Activated T-cell treated with anti-CD3 and anti-CD28 coated beads, Interleukin-2, amount 50 U/mL, for 72 hours (primary cell): ENCODE measurements around the gene MEF2C. TPM values are rescaled to one million over a fixed set of nuclear protein-coding genes. Genes with fewer than 3 reads are reported as not detected.

ENCODE experiments used
- ATAC-seq, 2 donors: fragments of 150-1000 bp; cut with Tn5 transposase; replicated peaks in 1 of 2; 2 replicates each; pipeline ENCODE4 v1.10.0; 2021; ENCODE audit warnings: moderate library complexity in 2 of 2, mild to moderate bottlenecking in 1 of 2
- DNase-seq, 2 donors: peaks; one replicate each; pipeline ENCODE4 v3.0.0; 2021 to 2022; ENCODE audit warnings: mixed read lengths in 1 of 2
- H3K27ac Mint-ChIP-seq: one replicate; pipeline ENCODE4 v1.8.0; 2022; ENCODE audit warnings: mild to moderate bottlenecking, moderate library complexity, mixed read lengths
- H3K27me3 Mint-ChIP-seq: one replicate; pipeline ENCODE4 v1.8.0; 2022; ENCODE audit warnings: low read depth, mixed read lengths
- H3K36me3 Mint-ChIP-seq, 2 donors: one replicate each; pipeline ENCODE4 v1.8.0; 2022; ENCODE audit warnings: mixed read lengths in 2 of 2, mild to moderate bottlenecking in 1 of 2; ENCODE audit not compliant: insufficient read depth in 2 of 2
- H3K4me1 Mint-ChIP-seq: one replicate; pipeline ENCODE4 v1.8.0; 2022; ENCODE audit warnings: low read depth, mixed read lengths
- H3K4me3 Mint-ChIP-seq, 2 donors: one replicate each; pipeline ENCODE4 v1.8.0; 2022; ENCODE audit warnings: mild to moderate bottlenecking in 2 of 2, mixed read lengths in 2 of 2, moderate library complexity in 2 of 2
- H3K9me3 Mint-ChIP-seq, 2 donors: one replicate each; pipeline ENCODE4 v1.8.0; 2022; ENCODE audit warnings: mixed read lengths in 2 of 2
- total RNA-seq, 2 donors: library from RNA; stranded (reverse); gene quantifications; one replicate each; pipeline ENCODE4 v1.2.3, GENCODE V29; 2022

MEF2C gene
- total RNA-seq, 2 donors from 2014 or later: 0.53 to 0.83 TPM

DNA sequence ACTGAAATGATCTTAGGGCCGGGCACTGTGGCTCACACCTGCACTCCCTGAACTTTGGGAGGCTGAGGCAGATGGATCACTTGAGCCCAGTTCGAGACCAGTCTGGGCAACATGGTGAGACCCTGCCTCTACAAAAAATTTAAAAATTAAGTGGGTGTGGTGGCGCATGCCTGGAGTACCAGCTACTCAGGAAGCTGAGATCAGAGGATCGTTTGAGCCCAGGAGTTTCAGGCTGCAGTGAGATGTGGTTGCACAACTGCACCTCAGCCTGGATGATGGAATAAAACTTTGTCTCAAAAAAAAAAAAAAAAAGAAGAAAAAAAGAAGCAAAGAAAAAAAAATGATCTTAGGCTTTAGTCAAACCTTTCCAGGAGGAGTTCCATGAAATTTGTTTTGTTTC lies 41.8 kb downstream of the MEF2C start:
- Mint-ChIP-seq H3K27ac (no peak overlapping the region), H3K4me3 (no peak overlapping the region), H3K9me3 (no peaks in the 10 kb centered on the region), H3K36me3 (no peaks in the 10 kb centered on the region), H3K27me3 (peaks cover 44% of the 10 kb centered on the region), H3K4me1 (peaks cover 11% of the 10 kb centered on the region)
- no peak for ATAC-seq
- DNase-seq: no peak

- H3K27me3 Mint-ChIP-seq: peaks cover 41% of the 10 kb centered on the region
- no peak overlapping the region for H3K4me3 Mint-ChIP-seq
- H3K27ac Mint-ChIP-seq: no peak overlapping the region
- H3K36me3 Mint-ChIP-seq: no peaks in the 10 kb centered on the region
- DNase-seq (no peak), ATAC-seq (no peak)
- H3K4me1 Mint-ChIP-seq: peaks cover 8% of the 10 kb centered on the region
- H3K9me3 Mint-ChIP-seq: no peaks in the 10 kb centered on the region
Measured at GRCh38 chr5:88840495-88840894, 42.5 kb downstream of the MEF2C start.

GRCh38 chr5:88839238-88839637 lies 43.7 kb downstream of the MEF2C start:
- no peak for DNase-seq
- Mint-ChIP-seq H3K4me3 (no peak overlapping the region), H3K4me1 (peaks cover under 1% of the 10 kb centered on the region), H3K27me3 (peaks cover 46% of the 10 kb centered on the region), H3K27ac (no peak overlapping the region), H3K36me3 (no peaks in the 10 kb centered on the region), H3K9me3 (no peaks in the 10 kb centered on the region)
- no peak for ATAC-seq

- H3K4me1 Mint-ChIP-seq: peaks cover 5% of the 10 kb centered on the region
- no peaks in the 10 kb centered on the region for H3K9me3 Mint-ChIP-seq
- no peak overlapping the region for H3K27ac Mint-ChIP-seq
- H3K27me3 Mint-ChIP-seq: peaks cover 48% of the 10 kb centered on the region
- H3K4me3 Mint-ChIP-seq: no peak overlapping the region
- DNase-seq: no peak
- no peaks in the 10 kb centered on the region for H3K36me3 Mint-ChIP-seq
- ATAC-seq: no peak
Measured at GRCh38 chr5:88838500-88838899, 44.5 kb downstream of the MEF2C start.

DNA sequence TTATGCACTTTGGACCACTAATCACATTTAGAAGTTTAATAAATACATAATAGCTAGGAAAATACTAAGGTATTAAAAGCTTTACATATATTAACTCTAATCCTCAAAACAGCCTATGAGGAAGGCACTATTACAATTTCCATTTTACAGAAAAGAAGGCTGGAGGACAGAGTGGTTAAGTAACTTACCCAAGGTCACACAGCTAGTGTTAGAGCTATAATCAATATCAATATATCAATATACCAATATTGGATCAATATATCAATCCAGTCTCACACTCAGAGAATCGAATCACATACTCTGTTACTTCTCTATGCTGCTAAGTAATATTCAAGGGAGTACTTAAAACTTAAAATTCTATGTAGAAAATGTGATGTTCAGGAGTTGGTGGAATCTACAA lies 45.2 kb downstream of the MEF2C start:
- Mint-ChIP-seq H3K27me3 (peaks cover 43% of the 10 kb centered on the region), H3K27ac (no peak overlapping the region), H3K4me1 (peaks cover 5% of the 10 kb centered on the region), H3K4me3 (no peak overlapping the region), H3K36me3 (no peaks in the 10 kb centered on the region), H3K9me3 (no peaks in the 10 kb centered on the region)
- ATAC-seq (no peak), DNase-seq (no peak)

GRCh38 chr5:88837222-88837621 lies 45.8 kb downstream of the MEF2C start:
- no peaks in the 10 kb centered on the region for H3K36me3 Mint-ChIP-seq
- H3K4me3 Mint-ChIP-seq: no peak overlapping the region
- peaks cover 40% of the 10 kb centered on the region for H3K27me3 Mint-ChIP-seq
- H3K4me1 Mint-ChIP-seq: peaks cover 9% of the 10 kb centered on the region
- no peak for ATAC-seq
- no peaks in the 10 kb centered on the region for H3K9me3 Mint-ChIP-seq
- no peak for DNase-seq
- H3K27ac Mint-ChIP-seq: no peak overlapping the region

DNA sequence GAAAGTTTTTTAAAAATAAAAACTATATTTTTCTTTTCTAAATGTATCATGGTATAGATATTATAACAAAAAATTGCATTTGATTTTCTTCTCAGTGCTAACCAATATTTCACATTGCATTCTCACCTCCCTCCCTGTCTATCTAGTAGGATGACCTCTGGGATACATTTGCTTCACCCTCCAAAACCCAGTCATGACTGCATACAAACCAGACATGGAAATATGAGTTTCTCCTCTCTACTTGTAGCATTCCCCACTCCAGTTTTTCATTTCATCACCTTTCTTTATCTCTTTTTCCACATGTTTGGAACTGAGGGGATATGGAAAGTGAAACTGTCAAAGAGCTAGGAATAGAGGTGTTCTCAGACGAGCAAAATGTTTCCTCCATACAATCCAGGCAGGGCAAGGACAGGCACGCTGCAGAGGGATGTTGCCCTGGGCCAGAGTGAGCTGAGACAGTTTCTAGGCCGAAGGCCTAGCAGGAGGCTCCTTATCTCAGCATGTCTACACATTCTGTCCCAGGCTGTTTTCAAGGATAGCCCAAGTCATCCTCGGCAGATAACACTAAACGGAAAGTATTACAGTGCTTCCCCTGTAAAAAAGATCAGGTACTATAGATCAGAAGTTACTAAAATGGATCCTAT lies 46.7 kb downstream of the MEF2C start:
- no peaks in the 10 kb centered on the region for H3K36me3 Mint-ChIP-seq
- no peak overlapping the region for H3K4me3 Mint-ChIP-seq
- H3K27me3 Mint-ChIP-seq: peaks cover 43% of the 10 kb centered on the region
- DNase-seq (no peak), ATAC-seq (no peak)
- H3K9me3 Mint-ChIP-seq: no peaks in the 10 kb centered on the region
- peaks cover 15% of the 10 kb centered on the region for H3K4me1 Mint-ChIP-seq
- H3K27ac Mint-ChIP-seq: no peak overlapping the region

DNA sequence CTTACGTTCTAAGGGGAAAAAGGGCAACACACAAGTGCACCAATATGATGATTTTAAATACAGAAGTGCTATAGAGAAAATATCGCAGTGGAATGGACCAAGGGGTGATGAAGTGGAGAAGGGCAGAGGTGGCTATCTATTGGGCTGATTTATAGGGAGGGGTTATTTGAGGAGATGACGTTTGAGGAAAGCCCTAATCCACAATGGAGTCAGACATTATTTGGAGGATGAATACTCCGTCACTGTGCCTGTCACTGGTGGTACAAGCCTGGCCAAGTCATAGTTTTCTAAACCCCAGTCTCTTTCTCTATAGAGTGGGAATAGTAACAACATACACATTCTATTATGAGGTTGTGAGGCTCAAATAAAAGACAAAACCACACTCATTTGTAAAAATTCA lies 48.5 kb downstream of the MEF2C start:
- Mint-ChIP-seq H3K27me3 (peaks cover 38% of the 10 kb centered on the region), H3K4me3 (no peak overlapping the region), H3K36me3 (no peaks in the 10 kb centered on the region), H3K4me1 (peaks cover 28% of the 10 kb centered on the region), H3K9me3 (no peaks in the 10 kb centered on the region), H3K27ac (no peak overlapping the region)
- DNase-seq: no peak
- no peak for ATAC-seq

GRCh38 chr5:88834131-88834462 lies 48.9 kb downstream of the MEF2C start:
- Mint-ChIP-seq H3K27ac (no peak overlapping the region), H3K27me3 (peaks cover 34% of the 10 kb centered on the region), H3K36me3 (no peaks in the 10 kb centered on the region), H3K9me3 (no peaks in the 10 kb centered on the region), H3K4me3 (no peak overlapping the region), H3K4me1 (peaks cover 32% of the 10 kb centered on the region)
- no peak for DNase-seq
- ATAC-seq: no peak

DNA sequence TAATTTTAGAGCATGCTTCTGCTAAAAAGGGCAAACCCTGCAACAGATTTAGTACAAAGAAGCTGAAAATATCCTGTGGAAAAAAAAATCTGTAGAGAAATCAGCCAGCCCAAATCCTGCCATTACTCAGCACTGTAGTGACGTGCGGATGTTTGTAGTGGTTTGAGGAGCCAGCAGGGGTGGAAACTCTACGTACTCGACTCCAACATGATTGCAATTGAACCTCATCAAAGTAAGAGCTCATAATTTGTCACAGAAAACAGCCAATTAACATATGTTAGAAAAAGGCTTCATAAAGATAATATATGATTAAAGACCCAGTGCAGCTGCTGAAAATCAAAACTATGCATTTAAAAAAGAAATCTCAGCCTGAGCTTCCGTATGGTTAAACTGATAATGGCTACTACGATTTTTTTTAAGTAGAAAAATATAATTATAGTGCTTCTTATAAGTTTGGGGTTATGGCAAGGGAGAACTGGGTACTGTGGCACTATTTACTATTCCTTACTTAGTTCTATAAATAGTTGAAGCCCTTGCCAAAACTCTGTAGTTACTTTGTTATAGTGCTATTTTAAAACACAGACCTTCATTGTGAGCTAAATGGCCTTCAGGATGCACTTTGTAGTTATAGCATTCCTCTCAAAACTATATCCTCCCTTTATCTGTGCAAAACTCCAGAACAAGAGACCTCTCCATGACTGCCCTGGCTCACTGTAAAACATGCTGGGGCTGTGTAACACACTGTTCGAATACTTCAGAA lies 49.4 kb downstream of the MEF2C start:
- Mint-ChIP-seq H3K9me3 (no peaks in the 10 kb centered on the region), H3K4me1 (peaks cover 37% of the 10 kb centered on the region), H3K27ac (no peak overlapping the region), H3K4me3 (peak overlapping the region in 1 of 2 donors; percentile 4), H3K36me3 (no peaks in the 10 kb centered on the region), H3K27me3 (peaks cover 30% of the 10 kb centered on the region)
- ATAC-seq: peak; percentile 96 to 98
- peak; percentile 45 to 66 for DNase-seq

DNA sequence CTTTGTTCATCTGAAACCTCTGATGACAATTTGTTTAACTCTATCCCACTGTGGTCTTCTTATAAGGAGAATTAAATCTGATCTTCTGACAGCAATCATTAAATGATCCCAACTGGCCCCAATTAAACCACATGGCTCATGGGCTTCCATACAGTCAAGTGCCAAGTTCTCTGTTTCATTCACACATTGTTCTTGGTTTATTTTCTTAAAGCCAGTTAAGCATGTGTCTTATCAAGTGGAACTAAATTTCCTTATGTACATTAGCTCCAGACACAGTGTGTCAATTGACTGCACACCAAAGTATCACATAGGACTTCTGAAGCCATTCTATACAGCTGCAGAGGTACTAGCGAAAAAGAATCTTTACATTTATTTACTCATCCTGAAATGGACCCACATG lies 51.2 kb downstream of the MEF2C start:
- Mint-ChIP-seq H3K27me3 (peaks cover 26% of the 10 kb centered on the region), H3K4me1 (peaks cover 54% of the 10 kb centered on the region), H3K9me3 (no peaks in the 10 kb centered on the region), H3K36me3 (no peaks in the 10 kb centered on the region), H3K4me3 (no peak overlapping the region), H3K27ac (no peak overlapping the region)
- DNase-seq (no peak), ATAC-seq (no peak)

DNA sequence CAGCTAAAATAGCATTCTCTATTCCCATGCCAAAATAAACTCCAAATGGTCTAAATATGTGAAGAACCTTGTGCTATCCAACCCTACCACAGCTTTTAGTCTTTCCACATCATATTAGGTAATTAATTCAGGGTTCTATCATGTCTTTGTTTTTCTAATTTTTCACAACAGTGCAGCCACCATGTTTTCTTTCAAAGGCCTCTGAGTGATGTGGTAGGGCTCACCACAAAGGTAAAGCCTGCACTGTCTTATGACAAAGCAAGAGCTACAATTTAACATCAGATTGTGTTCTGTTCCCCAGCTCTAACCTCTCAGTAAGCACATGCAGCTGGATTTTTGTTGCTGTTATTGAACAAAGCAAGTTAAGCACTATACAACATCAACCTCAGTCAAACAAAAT lies 52.4 kb downstream of the MEF2C start:
- Mint-ChIP-seq H3K27ac (no peak overlapping the region), H3K27me3 (peaks cover 35% of the 10 kb centered on the region)

DNA sequence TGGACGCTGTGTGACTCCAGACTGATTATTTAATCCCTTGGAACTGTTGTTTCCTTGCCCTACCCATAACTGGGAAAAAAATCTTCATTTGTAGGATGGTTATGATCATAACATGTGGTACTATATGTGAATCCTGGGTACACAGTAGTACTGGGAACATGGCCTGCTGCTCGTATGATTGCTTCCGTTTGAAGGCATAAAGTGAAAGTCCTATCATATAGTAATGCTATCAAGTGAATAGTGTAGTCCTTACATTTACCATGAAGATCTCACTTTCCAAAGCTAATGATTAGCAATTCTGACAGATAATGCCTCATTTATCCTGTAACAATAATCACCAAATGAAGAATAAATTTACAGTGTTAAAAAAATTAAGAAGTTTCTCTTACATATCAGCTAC lies 53.2 kb downstream of the MEF2C start:
- Mint-ChIP-seq H3K27me3 (peaks cover 42% of the 10 kb centered on the region), H3K4me3 (no peak overlapping the region), H3K27ac (no peak overlapping the region), H3K4me1 (peaks cover 67% of the 10 kb centered on the region), H3K36me3 (no peaks in the 10 kb centered on the region), H3K9me3 (no peaks in the 10 kb centered on the region)
- DNase-seq (no peak), ATAC-seq (no peak)

More for the DNA sequence above, 52.4 kb downstream of the MEF2C start:
- Mint-ChIP-seq H3K9me3 (no peaks in the 10 kb centered on the region), H3K36me3 (no peaks in the 10 kb centered on the region), H3K4me1 (peaks cover 65% of the 10 kb centered on the region), H3K4me3 (no peak overlapping the region)
- ATAC-seq (peak in 1 of 2 donors; percentile 44), DNase-seq (peak in 1 of 2 donors; percentile 15)

GRCh38 chr5:88829054-88829453 lies 53.9 kb downstream of the MEF2C start:
- no peaks in the 10 kb centered on the region for H3K36me3 Mint-ChIP-seq
- H3K4me3 Mint-ChIP-seq: peak overlapping the region; percentile 0 to 9
- H3K9me3 Mint-ChIP-seq: no peaks in the 10 kb centered on the region
- peaks cover 65% of the 10 kb centered on the region for H3K4me1 Mint-ChIP-seq
- H3K27ac Mint-ChIP-seq: peak overlapping the region; percentile 5
- peaks cover 39% of the 10 kb centered on the region for H3K27me3 Mint-ChIP-seq
- DNase-seq (no peak), ATAC-seq (no peak)
